Activated CD8-positive, alpha-beta T cell treated with anti-CD3 and anti-CD28 coated beads for 36 hours (primary cell): ENCODE data around the gene NTSR1. TPM values are rescaled to one million over a fixed set of nuclear protein-coding genes. Genes with fewer than 3 reads are reported as not detected.

Source experiments
- ATAC-seq: fragments of 200-7000 bp; cut with Tn5 transposase; one replicate; pipeline ENCODE4 v1.10.0; 2021; ENCODE audit warnings: mild to moderate bottlenecking, moderate library complexity
- CTCF ChIA-PET: fragments of 350-600 bp; sonication (Branson Sonifier 250); formaldehyde crosslinking; loops from one replicate; lab custom pipeline; 2021; ENCODE audit warnings: antibody characterized with exemption; lab: Charles Lee
- POLR2A ChIA-PET: fragments of 350-600 bp; sonication (Branson Sonifier 250); formaldehyde crosslinking; loops from one replicate; lab custom pipeline; 2021; ENCODE audit warnings: antibody characterized with exemption; lab: Charles Lee
- DNase-seq: peaks from one replicate; pipeline ENCODE4 v3.0.0-alpha.2; 2020
- H3K27ac Mint-ChIP-seq: one replicate; pipeline ENCODE4 v1.8.0; 2021; ENCODE audit warnings: mild to moderate bottlenecking, mixed read lengths
- H3K27me3 Mint-ChIP-seq: one replicate; pipeline ENCODE4 v1.8.0; 2021; ENCODE audit warnings: mixed read lengths
- H3K36me3 Mint-ChIP-seq: one replicate; pipeline ENCODE4 v1.8.0; 2021; ENCODE audit warnings: low read depth, mixed read lengths
- H3K4me1 Mint-ChIP-seq: one replicate; pipeline ENCODE4 v1.8.0; 2021; ENCODE audit warnings: low read depth, mixed read lengths
- H3K4me3 Mint-ChIP-seq: one replicate; pipeline ENCODE4 v1.8.0; 2021; ENCODE audit warnings: mild to moderate bottlenecking, moderate library complexity, mixed read lengths
- H3K9me3 Mint-ChIP-seq: one replicate; pipeline ENCODE4 v1.8.0; 2021; ENCODE audit warnings: mixed read lengths
- intact Hi-C: fragments of 100-400 bp; cut with micrococcal nuclease; formaldehyde crosslinking; loops from one replicate; pipeline ENCODE4 v1.10.0; 2022
- total RNA-seq, 2 experiments: library from RNA; stranded (reverse); gene quantifications; one replicate each; pipeline ENCODE4 v1.2.3, GENCODE V29; 2021
- TF ChIP-seq, protein P1 (sequence below): fragments of 200-600 bp; IDR thresholded peaks from one replicate; pipeline ENCODE4 v1.8.0; 2022; ENCODE audit warnings: antibody characterized with exemption, mild to moderate bottlenecking

The NTSR1 gene
- total RNA-seq, 2 experiments from 2014 or later, result not detected

DNA sequence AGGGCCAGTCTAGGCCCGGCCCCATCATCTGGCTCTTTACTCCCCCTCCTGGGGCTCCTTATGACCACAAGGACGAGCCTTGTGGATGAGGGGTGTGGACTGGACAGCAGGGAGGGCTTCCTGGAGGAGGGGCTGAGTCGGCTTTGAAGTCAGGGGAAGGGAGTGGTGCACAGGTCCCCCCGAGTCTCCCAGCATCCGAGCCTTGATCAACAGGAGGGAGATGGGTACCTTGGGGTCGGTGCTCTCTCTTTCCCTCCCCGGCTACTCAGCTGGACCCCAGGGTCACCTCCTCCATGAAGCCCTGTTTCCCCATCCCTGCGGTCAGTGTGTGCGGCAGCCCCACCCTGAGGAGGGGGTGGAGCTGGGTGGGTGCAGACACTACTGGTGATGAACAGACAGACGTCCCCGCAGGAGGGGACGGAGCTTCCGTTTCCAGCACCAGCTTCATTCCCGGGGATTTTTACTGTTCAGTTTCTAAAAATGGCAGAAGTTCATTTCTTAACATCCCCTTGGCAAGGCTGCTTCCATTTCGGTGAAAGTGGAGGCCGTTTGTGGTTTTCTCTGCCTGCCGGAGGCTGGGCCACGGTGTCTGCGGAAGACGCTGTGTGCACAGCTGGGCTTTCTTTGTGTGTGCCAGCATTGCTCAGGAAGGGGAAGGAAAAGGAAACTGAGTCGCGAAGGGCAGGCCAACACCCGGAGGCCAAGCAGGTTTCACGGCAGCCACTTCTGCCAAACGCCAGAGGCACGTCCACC lies 19.6 kb downstream of the NTSR1 start:
- ATAC-seq (peak; percentile 51), DNase-seq (no peak)
- Mint-ChIP-seq H3K27me3 (peaks cover 7% of the 10 kb centered on the region), H3K4me3 (no peak overlapping the region), H3K9me3 (no peaks in the 10 kb centered on the region), H3K4me1 (peaks cover 6% of the 10 kb centered on the region), H3K36me3 (no peaks in the 10 kb centered on the region), H3K27ac (no peak overlapping the region)
- intact Hi-C loops, result no loop called here
- TF ChIP-seq, protein P1, sequence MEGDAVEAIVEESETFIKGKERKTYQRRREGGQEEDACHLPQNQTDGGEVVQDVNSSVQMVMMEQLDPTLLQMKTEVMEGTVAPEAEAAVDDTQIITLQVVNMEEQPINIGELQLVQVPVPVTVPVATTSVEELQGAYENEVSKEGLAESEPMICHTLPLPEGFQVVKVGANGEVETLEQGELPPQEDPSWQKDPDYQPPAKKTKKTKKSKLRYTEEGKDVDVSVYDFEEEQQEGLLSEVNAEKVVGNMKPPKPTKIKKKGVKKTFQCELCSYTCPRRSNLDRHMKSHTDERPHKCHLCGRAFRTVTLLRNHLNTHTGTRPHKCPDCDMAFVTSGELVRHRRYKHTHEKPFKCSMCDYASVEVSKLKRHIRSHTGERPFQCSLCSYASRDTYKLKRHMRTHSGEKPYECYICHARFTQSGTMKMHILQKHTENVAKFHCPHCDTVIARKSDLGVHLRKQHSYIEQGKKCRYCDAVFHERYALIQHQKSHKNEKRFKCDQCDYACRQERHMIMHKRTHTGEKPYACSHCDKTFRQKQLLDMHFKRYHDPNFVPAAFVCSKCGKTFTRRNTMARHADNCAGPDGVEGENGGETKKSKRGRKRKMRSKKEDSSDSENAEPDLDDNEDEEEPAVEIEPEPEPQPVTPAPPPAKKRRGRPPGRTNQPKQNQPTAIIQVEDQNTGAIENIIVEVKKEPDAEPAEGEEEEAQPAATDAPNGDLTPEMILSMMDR, result no peak
- CTCF ChIA-PET, result interaction anchor here (1.2 kb wide), 1 partner anchor 79 kb away, joined by 3 read pairs; no protein-coding TSS in a partner anchor
- POLR2A ChIA-PET, result no interaction called here

DNA sequence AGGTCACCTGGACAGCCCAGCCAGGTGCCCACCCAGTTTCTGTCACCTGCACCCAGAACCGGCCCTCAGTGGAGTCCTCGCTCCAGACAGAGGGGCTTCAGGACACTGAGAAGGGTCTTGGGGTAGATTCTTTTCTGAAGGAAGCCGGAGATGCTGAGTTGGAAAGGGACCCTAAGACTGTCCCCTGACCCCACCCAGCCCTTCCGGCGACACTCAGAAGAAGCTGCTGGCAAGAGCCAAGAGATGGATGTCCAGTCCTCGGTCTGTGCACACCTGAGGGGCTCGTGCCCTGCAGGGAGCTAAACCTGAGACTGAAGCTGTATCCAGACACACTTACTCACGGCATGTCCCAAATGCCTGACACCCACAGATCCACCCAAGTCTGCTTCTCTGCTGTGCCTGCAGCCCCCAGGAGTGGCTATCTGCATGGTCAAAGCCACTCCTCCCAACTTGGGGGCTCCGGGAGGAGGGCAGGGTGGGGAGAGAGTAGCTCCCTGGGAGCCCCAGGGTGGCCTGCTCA lies 20.2 kb downstream of the NTSR1 start:
- ATAC-seq, result no peak
- ChIA-PET POLR2A (interaction anchor here (1.9 kb wide), 1 partner anchor 14 kb away, joined by 5 read pairs; no protein-coding TSS in a partner anchor), CTCF (interaction anchor here (1.2 kb wide), 1 partner anchor 79 kb away, joined by 3 read pairs; no protein-coding TSS in a partner anchor)
- TF ChIP-seq, protein P1, result no peak
- no peak for DNase-seq
- intact Hi-C loops, result no loop called here
- Mint-ChIP-seq H3K27ac (no peak overlapping the region), H3K36me3 (no peaks in the 10 kb centered on the region), H3K4me3 (no peak overlapping the region), H3K4me1 (peaks cover 6% of the 10 kb centered on the region), H3K9me3 (no peaks in the 10 kb centered on the region), H3K27me3 (peaks cover 5% of the 10 kb centered on the region)

DNA sequence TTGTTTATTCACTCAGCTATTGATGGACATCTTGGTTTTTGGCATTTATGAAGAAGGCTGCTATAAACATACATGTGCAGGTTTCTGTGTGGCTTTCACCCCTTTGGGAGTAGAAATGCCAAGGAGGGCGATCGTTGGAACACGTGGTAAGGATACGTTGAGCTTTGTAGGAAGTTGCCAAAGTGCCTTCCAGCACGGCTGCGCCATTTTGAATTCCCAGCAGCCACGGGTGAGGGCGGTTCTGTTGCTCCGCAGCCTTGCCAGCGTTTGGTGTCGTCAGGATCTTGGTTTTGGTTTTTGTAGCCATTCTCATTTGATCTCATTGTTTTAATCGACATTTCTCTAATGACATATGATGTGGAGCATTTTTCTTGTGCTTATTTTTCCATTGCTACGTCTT lies 21.8 kb downstream of the NTSR1 start:
- ChIA-PET POLR2A (interaction anchor here (0.9 to 1.9 kb wide), 2 partner anchors 15 to 131 kb away, joined by 3 to 5 read pairs; no protein-coding TSS in a partner anchor), CTCF (no interaction called here)
- H3K27ac Mint-ChIP-seq, result no peak overlapping the region
- peaks cover 9% of the 10 kb centered on the region for H3K4me1 Mint-ChIP-seq
- peaks cover 3% of the 10 kb centered on the region for H3K27me3 Mint-ChIP-seq
- no peak overlapping the region for H3K4me3 Mint-ChIP-seq
- DNase-seq (no peak), ATAC-seq (no peak)
- intact Hi-C loops, result no loop called here
- no peaks in the 10 kb centered on the region for H3K9me3 Mint-ChIP-seq
- TF ChIP-seq, protein P1, result no peak
- H3K36me3 Mint-ChIP-seq, result no peaks in the 10 kb centered on the region

DNA sequence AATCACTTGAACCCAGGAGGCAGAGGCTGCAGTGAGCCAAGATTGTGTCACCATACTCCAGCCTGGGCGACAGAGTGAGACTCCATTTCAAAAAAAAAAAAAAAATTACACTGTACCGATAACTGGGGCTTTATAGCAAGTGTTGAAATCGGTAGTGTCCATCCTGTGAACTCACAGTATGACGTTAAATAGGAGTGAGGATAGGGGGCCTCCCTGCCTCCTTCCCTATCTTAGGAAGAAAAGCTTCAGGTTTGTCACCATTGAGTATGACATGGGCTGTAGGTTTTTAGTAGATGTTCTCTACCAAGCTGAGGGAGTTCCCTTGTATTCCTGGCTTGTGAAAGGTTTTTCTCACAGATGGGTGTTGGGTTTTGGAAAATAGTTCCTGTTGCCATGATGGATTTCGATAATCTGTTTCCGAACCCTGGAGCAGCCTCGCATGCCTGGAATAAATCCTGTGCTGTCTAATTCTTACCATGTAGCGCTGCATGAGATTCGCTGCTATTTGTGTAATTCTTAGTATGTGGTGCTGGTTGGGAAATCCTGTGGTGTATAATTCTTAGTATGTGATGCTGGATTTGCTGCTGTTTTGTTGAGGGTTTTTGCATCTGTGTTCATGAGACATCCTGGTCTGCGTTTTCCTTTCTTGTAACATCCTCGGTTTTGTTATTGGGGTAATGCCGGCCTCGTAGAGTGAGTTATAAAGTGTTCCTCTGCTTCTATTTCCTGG lies 23.6 kb downstream of the NTSR1 start:
- no peak for DNase-seq
- Mint-ChIP-seq H3K27me3 (peaks cover 3% of the 10 kb centered on the region), H3K27ac (no peak overlapping the region), H3K4me1 (peaks cover 12% of the 10 kb centered on the region), H3K9me3 (no peaks in the 10 kb centered on the region), H3K36me3 (no peaks in the 10 kb centered on the region), H3K4me3 (no peak overlapping the region)
- intact Hi-C loops, result no loop called here
- no peak for ATAC-seq
- POLR2A ChIA-PET, result interaction anchor here (0.7 kb wide), 1 partner anchor 10 kb away, joined by 5 read pairs; no protein-coding TSS in a partner anchor
- CTCF ChIA-PET, result no interaction called here
- TF ChIP-seq, protein P1, result no peak
